GM21423 (cell line): Measurements from ENCODE around the gene FAM83D.

ENCODE experiments used
- ATAC-seq: cut with Tn5 transposase; IDR thresholded peaks from one replicate; pipeline ENCODE4 v1.9.1; 2021; ENCODE audit warnings: mild to moderate bottlenecking, moderate library complexity; ENCODE audit not compliant: unreplicated experiment

Gene FAM83D

GRCh38 chr20:38997622-38998021, 71.4 kb downstream of the FAM83D start:
- peak; percentile 75 for ATAC-seq

DNA sequence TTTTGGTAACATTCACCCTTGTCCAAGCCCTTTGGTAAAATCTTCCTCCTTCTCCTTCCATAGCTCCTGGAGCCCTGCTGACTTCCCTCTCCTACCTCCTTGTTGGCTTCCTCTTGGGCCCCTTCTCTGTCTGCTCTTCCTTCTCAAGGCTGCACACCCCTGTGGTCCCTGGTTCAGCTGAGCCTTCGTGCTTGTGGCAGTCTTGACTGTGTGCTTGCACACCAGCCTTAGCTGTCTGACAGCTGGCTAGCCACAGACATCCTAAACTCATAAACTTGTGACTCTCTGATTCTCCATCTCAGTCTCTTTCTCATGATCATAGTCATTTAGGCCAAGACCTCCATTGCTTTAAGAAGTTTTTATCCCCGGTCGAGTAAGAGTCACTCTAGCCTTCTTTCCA, 73.0 kb downstream of the FAM83D start:
- ATAC-seq, result no peak

GRCh38 chr20:38999965-39000910, 74.0 kb downstream of the FAM83D start:
- ATAC-seq, result no peak
